HEK293T (cell line): ENCODE data around the gene BCAT1.

Experiments
- CTCF ChIA-PET: fragments of 350-600 bp; formaldehyde crosslinking; extraction: SDS; loops from one replicate; lab custom pipeline; 2021; ENCODE audit warnings: antibody characterized with exemption, inconsistent platforms; lab: Yijun Ruan, JAX
- POLR2A ChIA-PET: fragments of 350-600 bp; formaldehyde crosslinking; extraction: SDS; loops from one replicate; lab custom pipeline; 2020; ENCODE audit warnings: antibody characterized with exemption, inconsistent platforms; lab: Yijun Ruan, JAX
- DNase-seq: peaks from one replicate; pipeline ENCODE4 v3.0.0; 2012; ENCODE audit warnings: mixed read lengths; ENCODE audit errors: extremely low spot score
- ARNT ChIP-seq: fragments of 450-650 bp; IDR thresholded peaks from 2 replicates; pipeline ENCODE4 v1.6.1; 2017; ENCODE audit warnings: mild to moderate bottlenecking
- BHLHE40 ChIP-seq: fragments of 450-650 bp; IDR thresholded peaks from 2 replicates; pipeline ENCODE4 v1.6.1; 2016; ENCODE audit warnings: mild to moderate bottlenecking, moderate library complexity, borderline replicate concordance
- CTBP1 ChIP-seq: fragments of 450-650 bp; IDR thresholded peaks from 2 replicates; pipeline ENCODE4 v1.6.1; 2016; ENCODE audit warnings: borderline replicate concordance
- ELF4 ChIP-seq: fragments of 450-650 bp; IDR thresholded peaks from 2 replicates; pipeline ENCODE4 v1.6.1; 2017; ENCODE audit warnings: antibody characterized with exemption
- FOXA1 ChIP-seq: fragments of 450-650 bp; IDR thresholded peaks from 2 replicates; pipeline ENCODE4 v1.6.1; 2016; ENCODE audit warnings: mild to moderate bottlenecking
- FOXK2 ChIP-seq: fragments of 450-650 bp; IDR thresholded peaks from 2 replicates; pipeline ENCODE4 v1.6.1; 2016; ENCODE audit warnings: mild to moderate bottlenecking
- FOXM1 ChIP-seq: fragments of 450-650 bp; IDR thresholded peaks from 2 replicates; pipeline ENCODE4 v1.6.1; 2017; ENCODE audit warnings: mild to moderate bottlenecking, borderline replicate concordance
- HDGF ChIP-seq: fragments of 450-650 bp; IDR thresholded peaks from 2 replicates; pipeline ENCODE4 v1.6.1; 2017; ENCODE audit warnings: antibody characterized with exemption, borderline replicate concordance
- L3MBTL2 ChIP-seq: fragments of 450-650 bp; conservative IDR thresholded peaks from 2 replicates; pipeline ENCODE4 v1.6.1; 2016; ENCODE audit warnings: mild to moderate bottlenecking
- LEF1 ChIP-seq: fragments of 450-650 bp; IDR thresholded peaks from 2 replicates; pipeline ENCODE4 v1.6.1; 2017; ENCODE audit warnings: mild to moderate bottlenecking, borderline replicate concordance
- NFRKB ChIP-seq: fragments of 450-650 bp; IDR thresholded peaks from 2 replicates; pipeline ENCODE4 v1.6.1; 2016; ENCODE audit warnings: mild to moderate bottlenecking, moderate library complexity
- PKNOX1 ChIP-seq: fragments of 450-650 bp; IDR thresholded peaks from 2 replicates; pipeline ENCODE4 v1.6.1; 2016
- SP1 ChIP-seq: fragments of 450-650 bp; IDR thresholded peaks from 2 replicates; pipeline ENCODE4 v1.6.1; 2017
- SUZ12 ChIP-seq: fragments of 450-650 bp; IDR thresholded peaks from 2 replicates; pipeline ENCODE4 v1.6.1; 2016; ENCODE audit warnings: mild to moderate bottlenecking
- TARDBP ChIP-seq: fragments of 450-650 bp; IDR thresholded peaks from 2 replicates; pipeline ENCODE4 v1.6.1; 2016
- ZNF384 ChIP-seq: fragments of 450-650 bp; IDR thresholded peaks from 2 replicates; pipeline ENCODE4 v1.6.1; 2016

Gene BCAT1

GRCh38 chr12:24906141-24906540 lies 42.8 kb downstream of the BCAT1 start:
- ChIA-PET POLR2A (no interaction called here), CTCF (no interaction called here)
- TF ChIP-seq NFRKB = no peak
- DNase-seq = no peak

- POLR2A ChIA-PET = no interaction called here
- DNase-seq = no peak
- CTCF ChIA-PET = no interaction called here
- TF ChIP-seq ZNF384 (no peak), ELF4 (no peak), NFRKB (no peak), SP1 (no peak), HDGF (no peak)
These were observed 43.5 kb downstream of the BCAT1 start for GRCh38 chr12:24905431-24905830.

- no peak for TF ChIP-seq BHLHE40
- no peak for TF ChIP-seq ZNF384
- no peak for TF ChIP-seq CTBP1
- no peak for TF ChIP-seq HDGF
- no peak for TF ChIP-seq FOXA1
- TF ChIP-seq NFRKB = no peak
- TF ChIP-seq PKNOX1 = no peak
- DNase-seq = no peak
- ChIA-PET CTCF (no interaction called here), POLR2A (no interaction called here)
These were observed 44.0 kb downstream of the BCAT1 start for GRCh38 chr12:24904871-24905270.

- TF ChIP-seq CTBP1 (no peak), TARDBP (no peak), BHLHE40 (no peak), ZNF384 (no peak), PKNOX1 (no peak), L3MBTL2 (no peak), HDGF (no peak), ARNT (no peak), FOXM1 (no peak), SP1 (no peak), NFRKB (no peak), LEF1 (no peak), FOXA1 (no peak), FOXK2 (no peak), ELF4 (no peak)
- ChIA-PET POLR2A (no interaction called here), CTCF (no interaction called here)
- DNase-seq = no peak
These were observed 45.4 kb downstream of the BCAT1 start for GRCh38 chr12:24903329-24904088.

- ChIA-PET CTCF (no interaction called here), POLR2A (no interaction called here)
- TF ChIP-seq ARNT = no peak
- no peak for TF ChIP-seq CTBP1
- no peak for TF ChIP-seq ELF4
- no peak for TF ChIP-seq FOXA1
- no peak for TF ChIP-seq BHLHE40
- no peak for TF ChIP-seq SP1
- no peak for TF ChIP-seq L3MBTL2
- no peak for TF ChIP-seq HDGF
- no peak for TF ChIP-seq NFRKB
- no peak for TF ChIP-seq SUZ12
- no peak for TF ChIP-seq TARDBP
- TF ChIP-seq LEF1 = no peak
- TF ChIP-seq FOXK2 = no peak
- TF ChIP-seq FOXM1 = no peak
- TF ChIP-seq PKNOX1 = no peak
- TF ChIP-seq ZNF384 = no peak
- DNase-seq = no peak
These were observed 46.2 kb downstream of the BCAT1 start for GRCh38 chr12:24902511-24903328.

- CTCF ChIA-PET = no interaction called here
- TF ChIP-seq SUZ12 (no peak), ARNT (no peak), PKNOX1 (no peak), NFRKB (no peak), SP1 (no peak), L3MBTL2 (no peak), ELF4 (no peak), LEF1 (no peak), ZNF384 (no peak), TARDBP (no peak), BHLHE40 (no peak), HDGF (no peak), FOXM1 (no peak), CTBP1 (no peak), FOXA1 (no peak)
- DNase-seq = no peak
- POLR2A ChIA-PET = no interaction called here
These were observed 47.1 kb downstream of the BCAT1 start for GRCh38 chr12:24901576-24902461.
